ENCODE measurements around the gene SLC5A11.

Gene SLC5A11

GRCh38 chr16:24815021-24815420 lies 30.7 kb upstream of the SLC5A11 start:
- no peak overlapping the region for H3K14ac ChIP-seq (ENCODE audit: low read length)
- no peak for DNase-seq (ENCODE audit: low spot score)
- no peak overlapping the region for H3K4ac ChIP-seq (ENCODE audit: low read length)
- no peak overlapping the region for H2BK15ac ChIP-seq (ENCODE audit: low read length)
- no peak overlapping the region for H3K18ac ChIP-seq (ENCODE audit: low read length)
- no peak overlapping the region for H4K8ac ChIP-seq (ENCODE audit: low read depth, low read length)
- H3K27me3 ChIP-seq (ENCODE audit: control insufficient read depth in 3 of 3, insufficient read depth in 3 of 3, low read depth in 1 of 3, low read length in 3 of 3): no peaks in the 10 kb centered on the region
- no CpG with 5 or more reads among the region's 7 CpGs for WGBS, 2 donors (ENCODE audit: extremely low coverage in 2 of 2, insufficient read length in 2 of 2, insufficient replicate concordance in 1 of 2)
- no peak overlapping the region for H4K91ac ChIP-seq (ENCODE audit: low read depth, low read length, poor library complexity)
- H2BK120ac ChIP-seq (ENCODE audit: low read depth, low read length): no peak overlapping the region
- no peak overlapping the region for H2BK12ac ChIP-seq (ENCODE audit: low read length)
- H2AFZ ChIP-seq (ENCODE audit: low read length): no peak overlapping the region
- no peak overlapping the region for H3K9ac ChIP-seq (ENCODE audit: low read depth, low read length, poor library complexity)
- no peaks in the 10 kb centered on the region for H3K9me3 ChIP-seq (replicated peaks in 1 of 2; ENCODE audit: control insufficient read depth in 2 of 2, insufficient read depth in 1 of 2, low read depth in 1 of 2, low read length in 2 of 2)
- no peak overlapping the region for H3K4me3 ChIP-seq (ENCODE audit: low read length in 2 of 2)
- H3K36me3 ChIP-seq (replicated peaks in 1 of 2; ENCODE audit: control insufficient read depth in 2 of 2, insufficient read depth in 2 of 2, low read length in 2 of 2): peaks cover 49 to 98% of the 10 kb centered on the region in 2 donors
- no peaks in the 10 kb centered on the region for H3K4me1 ChIP-seq (ENCODE audit: control insufficient read depth in 2 of 2, insufficient read depth in 1 of 2, low read depth in 1 of 2, low read length in 2 of 2)
- no peak overlapping the region for H2BK5ac ChIP-seq (ENCODE audit: low read length)
- no peak overlapping the region for H3K23ac ChIP-seq (ENCODE audit: low read depth, low read length, poor library complexity)
- no peak overlapping the region for H2AK5ac ChIP-seq (ENCODE audit: low read depth, low read length)
- H3K79me1 ChIP-seq (ENCODE audit: low read depth, low read length): peaks cover 2% of the 10 kb centered on the region
- no peak overlapping the region for H3K4me2 ChIP-seq (ENCODE audit: insufficient read depth, low read length, poor library complexity, severe bottlenecking)
- H3K27ac ChIP-seq (replicated peaks; ENCODE audit: low read length): no peak overlapping the region

- Histone ChIP-seq H3K36me3 (replicated peaks in 1 of 2; ENCODE audit: control insufficient read depth in 2 of 2, insufficient read depth in 2 of 2, low read length in 2 of 2) (peaks cover 53 to 98% of the 10 kb centered on the region in 2 donors), H3K27me3 (ENCODE audit: control insufficient read depth in 3 of 3, insufficient read depth in 3 of 3, low read depth in 1 of 3, low read length in 3 of 3) (no peaks in the 10 kb centered on the region), H3K18ac (ENCODE audit: low read length) (no peak overlapping the region), H2BK5ac (ENCODE audit: low read length) (no peak overlapping the region), H2AFZ (ENCODE audit: low read length) (no peak overlapping the region), H2BK12ac (ENCODE audit: low read length) (no peak overlapping the region), H2BK120ac (ENCODE audit: low read depth, low read length) (no peak overlapping the region), H3K79me1 (ENCODE audit: low read depth, low read length) (peaks cover 2% of the 10 kb centered on the region), H4K8ac (ENCODE audit: low read depth, low read length) (no peak overlapping the region), H3K23ac (ENCODE audit: low read depth, low read length, poor library complexity) (no peak overlapping the region), H3K4me1 (ENCODE audit: control insufficient read depth in 2 of 2, insufficient read depth in 1 of 2, low read depth in 1 of 2, low read length in 2 of 2) (no peaks in the 10 kb centered on the region), H3K4me3 (ENCODE audit: low read length in 2 of 2) (no peak overlapping the region), H2AK5ac (ENCODE audit: low read depth, low read length) (no peak overlapping the region), H3K4me2 (ENCODE audit: insufficient read depth, low read length, poor library complexity, severe bottlenecking) (no peak overlapping the region), H3K4ac (ENCODE audit: low read length) (no peak overlapping the region), H2BK15ac (ENCODE audit: low read length) (no peak overlapping the region), H3K14ac (ENCODE audit: low read length) (no peak overlapping the region), H3K27ac (replicated peaks; ENCODE audit: low read length) (no peak overlapping the region), H3K9me3 (replicated peaks in 1 of 2; ENCODE audit: control insufficient read depth in 2 of 2, insufficient read depth in 1 of 2, low read depth in 1 of 2, low read length in 2 of 2) (no peaks in the 10 kb centered on the region), H4K91ac (ENCODE audit: low read depth, low read length, poor library complexity) (no peak overlapping the region), H3K9ac (ENCODE audit: low read depth, low read length, poor library complexity) (no peak overlapping the region)
- no CpG with 5 or more reads among the region's 6 CpGs for WGBS, 2 donors (ENCODE audit: extremely low coverage in 2 of 2, insufficient read length in 2 of 2, insufficient replicate concordance in 1 of 2)
- no peak for DNase-seq (ENCODE audit: low spot score)
These were observed 29.1 kb upstream of the SLC5A11 start for GRCh38 chr16:24816688-24817087.

- H2AFZ ChIP-seq (ENCODE audit: low read length): no peak overlapping the region
- DNase-seq (ENCODE audit: low spot score): no peak
- H3K27ac ChIP-seq (replicated peaks; ENCODE audit: low read length): no peak overlapping the region
- H3K27me3 ChIP-seq (ENCODE audit: control insufficient read depth in 3 of 3, insufficient read depth in 3 of 3, low read depth in 1 of 3, low read length in 3 of 3): no peaks in the 10 kb centered on the region
- H2BK15ac ChIP-seq (ENCODE audit: low read length): no peak overlapping the region
- H2BK12ac ChIP-seq (ENCODE audit: low read length): no peak overlapping the region
- H2BK120ac ChIP-seq (ENCODE audit: low read depth, low read length): no peak overlapping the region
- WGBS, 2 donors (ENCODE audit: extremely low coverage in 2 of 2, insufficient read length in 2 of 2, insufficient replicate concordance in 1 of 2): no CpG with 5 or more reads among the region's 2 CpGs
- no peak overlapping the region for H2BK5ac ChIP-seq (ENCODE audit: low read length)
- H3K9ac ChIP-seq (ENCODE audit: low read depth, low read length, poor library complexity): no peak overlapping the region
- H3K4me3 ChIP-seq (ENCODE audit: low read length in 2 of 2): no peak overlapping the region
- H4K8ac ChIP-seq (ENCODE audit: low read depth, low read length): no peak overlapping the region
- no peaks in the 10 kb centered on the region for H3K9me3 ChIP-seq (replicated peaks in 1 of 2; ENCODE audit: control insufficient read depth in 2 of 2, insufficient read depth in 1 of 2, low read depth in 1 of 2, low read length in 2 of 2)
- H3K79me1 ChIP-seq (ENCODE audit: low read depth, low read length): no peaks in the 10 kb centered on the region
- no peak overlapping the region for H4K91ac ChIP-seq (ENCODE audit: low read depth, low read length, poor library complexity)
- no peaks in the 10 kb centered on the region for H3K4me1 ChIP-seq (ENCODE audit: control insufficient read depth in 2 of 2, insufficient read depth in 1 of 2, low read depth in 1 of 2, low read length in 2 of 2)
- no peak overlapping the region for H3K4me2 ChIP-seq (ENCODE audit: insufficient read depth, low read length, poor library complexity, severe bottlenecking)
- H3K36me3 ChIP-seq (replicated peaks in 1 of 2; ENCODE audit: control insufficient read depth in 2 of 2, insufficient read depth in 2 of 2, low read length in 2 of 2): peaks cover 56 to 98% of the 10 kb centered on the region in 2 donors
- H2AK5ac ChIP-seq (ENCODE audit: low read depth, low read length): no peak overlapping the region
- no peak overlapping the region for H3K4ac ChIP-seq (ENCODE audit: low read length)
- no peak overlapping the region for H3K14ac ChIP-seq (ENCODE audit: low read length)
- H3K23ac ChIP-seq (ENCODE audit: low read depth, low read length, poor library complexity): no peak overlapping the region
- H3K18ac ChIP-seq (ENCODE audit: low read length): no peak overlapping the region
These were observed 26.2 kb upstream of the SLC5A11 start for GRCh38 chr16:24819462-24820040.

DNA sequence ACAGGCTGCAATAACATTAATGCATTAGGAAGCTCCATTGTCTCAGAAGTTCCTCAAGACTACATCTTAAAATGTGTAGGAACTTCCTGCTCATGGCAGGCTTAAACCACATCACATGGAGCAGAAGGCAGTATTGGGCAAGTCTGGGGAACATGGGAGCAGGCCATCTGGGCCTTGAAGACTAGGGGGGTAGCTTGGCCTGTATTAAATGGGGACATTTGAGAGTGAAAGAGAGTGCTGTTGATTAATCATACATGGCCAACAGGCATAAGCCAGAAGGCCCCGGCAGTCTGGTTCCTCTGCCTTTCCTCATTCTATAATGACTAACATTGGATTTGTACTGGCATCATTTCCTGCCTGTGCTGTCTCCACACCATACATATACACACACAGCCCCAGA lies 25.2 kb upstream of the SLC5A11 start:
- H3K4me3 ChIP-seq (ENCODE audit: low read length in 2 of 2): no peak overlapping the region
- no peak overlapping the region for H2BK120ac ChIP-seq (ENCODE audit: low read depth, low read length)
- H2BK15ac ChIP-seq (ENCODE audit: low read length): no peak overlapping the region
- no peaks in the 10 kb centered on the region for H3K79me1 ChIP-seq (ENCODE audit: low read depth, low read length)
- H3K27me3 ChIP-seq (ENCODE audit: control insufficient read depth in 3 of 3, insufficient read depth in 3 of 3, low read depth in 1 of 3, low read length in 3 of 3): no peaks in the 10 kb centered on the region
- H4K91ac ChIP-seq (ENCODE audit: low read depth, low read length, poor library complexity): no peak overlapping the region
- H4K8ac ChIP-seq (ENCODE audit: low read depth, low read length): no peak overlapping the region
- no peak overlapping the region for H3K4me2 ChIP-seq (ENCODE audit: insufficient read depth, low read length, poor library complexity, severe bottlenecking)
- no peak overlapping the region for H3K18ac ChIP-seq (ENCODE audit: low read length)
- no peak overlapping the region for H2BK12ac ChIP-seq (ENCODE audit: low read length)
- no peak overlapping the region for H3K27ac ChIP-seq (replicated peaks; ENCODE audit: low read length)
- no peaks in the 10 kb centered on the region for H3K9me3 ChIP-seq (replicated peaks in 1 of 2; ENCODE audit: control insufficient read depth in 2 of 2, insufficient read depth in 1 of 2, low read depth in 1 of 2, low read length in 2 of 2)
- no peak overlapping the region for H3K14ac ChIP-seq (ENCODE audit: low read length)
- H3K36me3 ChIP-seq (replicated peaks in 1 of 2; ENCODE audit: control insufficient read depth in 2 of 2, insufficient read depth in 2 of 2, low read length in 2 of 2): peaks cover 52 to 98% of the 10 kb centered on the region in 2 donors
- H2AFZ ChIP-seq (ENCODE audit: low read length): no peak overlapping the region
- no peak overlapping the region for H3K9ac ChIP-seq (ENCODE audit: low read depth, low read length, poor library complexity)
- no peak overlapping the region for H3K4ac ChIP-seq (ENCODE audit: low read length)
- H2BK5ac ChIP-seq (ENCODE audit: low read length): no peak overlapping the region
- H3K4me1 ChIP-seq (ENCODE audit: control insufficient read depth in 2 of 2, insufficient read depth in 1 of 2, low read depth in 1 of 2, low read length in 2 of 2): no peaks in the 10 kb centered on the region
- no peak overlapping the region for H2AK5ac ChIP-seq (ENCODE audit: low read depth, low read length)
- WGBS, 2 donors (ENCODE audit: extremely low coverage in 2 of 2, insufficient read length in 2 of 2, insufficient replicate concordance in 1 of 2): no CpG with 5 or more reads among the region's 1 CpG
- H3K23ac ChIP-seq (ENCODE audit: low read depth, low read length, poor library complexity): no peak overlapping the region
- no peak for DNase-seq (ENCODE audit: low spot score)
